GM21447 (cell line): ENCODE results near the gene TCEAL8.
A peak's percentile ranks its signal among the peaks of the same experiment; 100 is the strongest.
"Not testable (repeated sequence)": the region's sequence is repeated elsewhere in the genome, so short reads cannot be mapped to it uniquely, and the experiment has no call there.

Source experiments
- ATAC-seq: cut with Tn5 transposase; IDR thresholded peaks from one replicate; pipeline ENCODE4 v1.9.1; 2021; ENCODE audit not compliant: unreplicated experiment

TCEAL8 gene, protein sequence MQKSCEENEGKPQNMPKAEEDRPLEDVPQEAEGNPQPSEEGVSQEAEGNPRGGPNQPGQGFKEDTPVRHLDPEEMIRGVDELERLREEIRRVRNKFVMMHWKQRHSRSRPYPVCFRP

DNA sequence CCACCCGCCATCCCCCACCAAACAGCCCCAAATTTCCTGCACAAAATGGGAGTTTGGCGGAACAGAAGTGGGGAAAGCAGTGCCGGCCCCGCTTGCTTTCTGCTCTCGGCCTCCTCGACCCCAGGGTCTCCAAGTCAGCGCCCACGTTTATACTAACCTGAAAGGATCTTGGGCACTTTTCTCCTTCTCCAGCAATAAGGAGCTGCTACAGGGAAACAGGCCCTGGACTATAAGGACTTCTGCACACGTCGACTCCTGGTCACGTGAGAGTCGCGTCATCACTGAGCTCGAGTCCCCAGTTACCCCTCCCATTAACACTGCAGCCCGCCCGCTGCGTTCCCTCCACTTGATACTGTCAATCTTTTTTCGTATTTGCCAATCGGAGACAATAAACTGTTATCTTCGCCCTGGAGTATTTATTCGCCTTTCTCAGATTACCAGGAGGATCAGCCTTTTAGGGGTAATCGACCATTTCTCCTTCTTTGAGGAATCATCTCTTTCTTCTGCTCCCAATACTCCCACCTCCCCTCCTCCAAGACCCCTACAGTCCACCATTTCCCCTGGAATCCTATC is at the start of gene TCEAL8:
TSS of gene TCEAL8 (minus strand) at position 235 of the 573 bp plus-strand sequence. CDS start 1,176 bp downstream, outside the sequence.
- peak; percentile 95 for ATAC-seq

GRCh38 chrX:103304705-103305104 is 49.8 kb upstream of the TCEAL8 start:
- no peak for ATAC-seq

DNA sequence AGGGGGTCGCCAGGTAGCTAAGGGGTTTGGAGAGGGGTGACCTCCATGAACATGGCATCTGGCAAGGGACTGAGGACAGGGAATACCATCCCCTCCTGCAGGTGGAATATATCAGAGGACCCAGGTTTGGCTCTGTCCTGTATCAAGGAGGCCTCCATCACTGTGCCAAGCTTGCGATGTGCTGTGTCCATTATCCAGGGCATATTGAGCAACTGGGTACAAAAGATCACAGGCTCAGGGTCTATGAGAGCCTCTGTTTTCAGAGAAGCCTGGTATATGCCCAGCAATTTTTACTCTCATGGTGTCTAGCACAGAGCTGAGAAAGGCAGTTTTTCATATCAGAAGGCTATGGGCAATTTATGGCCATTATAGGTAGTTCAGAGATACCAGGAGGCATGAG is 38.2 kb upstream of the TCEAL8 start:
- no peak for ATAC-seq

- no peak for ATAC-seq
Observed at GRCh38 chrX:103279624-103280023, 24.7 kb upstream of the TCEAL8 start.

- ATAC-seq = no peak
Observed at GRCh38 chrX:103276581-103277002, 21.6 kb upstream of the TCEAL8 start, which contains the start of gene TCEAL5. TCEAL5 (minus strand) TSS chrX:103276750; CDS start chrX:103274563, 2,187 bp downstream.

DNA sequence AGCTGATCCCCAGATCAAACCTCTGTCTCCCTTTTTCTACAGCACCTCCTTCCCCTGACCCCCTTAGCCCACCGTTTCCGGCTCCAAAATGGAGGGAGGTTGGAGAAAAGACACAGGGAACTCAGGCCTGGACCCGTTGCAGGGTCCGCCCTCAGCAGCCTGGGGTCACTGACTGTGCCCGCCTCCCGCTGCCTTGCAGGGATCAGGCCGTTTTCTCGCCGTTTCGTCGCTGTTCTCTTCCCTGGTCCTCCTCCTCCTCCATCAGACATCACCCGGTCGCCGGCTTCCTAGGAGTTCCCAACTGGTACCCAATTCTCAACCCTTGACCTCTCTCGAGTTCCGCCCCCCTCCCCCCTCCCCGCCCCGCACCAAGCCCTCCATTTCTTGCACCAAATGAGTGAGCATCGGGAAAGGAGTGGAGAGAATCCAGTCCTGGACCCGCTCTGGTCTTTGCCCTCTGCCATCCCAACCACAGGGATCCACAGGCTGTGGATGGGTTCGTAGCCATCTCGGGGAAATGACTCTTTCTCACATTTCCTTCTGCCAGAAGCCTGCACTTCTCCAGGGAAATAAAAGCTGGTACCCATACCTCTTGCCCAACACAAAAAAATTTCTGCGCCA is 21.1 kb upstream of the TCEAL8 start:
- no peak for ATAC-seq

DNA sequence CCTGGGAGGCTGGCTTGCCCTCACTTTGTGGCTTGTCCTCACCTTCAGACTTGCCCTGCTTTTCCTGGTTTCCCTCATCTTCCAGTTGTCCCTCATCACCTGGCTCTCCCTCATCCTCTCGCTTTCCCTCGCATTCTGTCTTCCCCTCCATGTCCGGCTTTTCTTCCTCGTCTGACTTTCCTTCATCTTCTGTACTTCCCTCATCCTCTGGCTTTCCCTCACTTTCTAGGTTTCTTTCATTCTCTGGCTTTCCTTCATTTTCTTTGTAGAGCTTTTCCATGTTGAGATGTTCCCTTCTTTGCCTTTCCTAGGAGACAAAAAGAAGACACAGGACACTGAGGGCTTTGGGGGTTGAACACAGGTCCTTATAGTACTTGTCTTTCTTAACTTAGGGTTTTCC is 19.3 kb upstream of the TCEAL8 start:
- no peak for ATAC-seq

DNA sequence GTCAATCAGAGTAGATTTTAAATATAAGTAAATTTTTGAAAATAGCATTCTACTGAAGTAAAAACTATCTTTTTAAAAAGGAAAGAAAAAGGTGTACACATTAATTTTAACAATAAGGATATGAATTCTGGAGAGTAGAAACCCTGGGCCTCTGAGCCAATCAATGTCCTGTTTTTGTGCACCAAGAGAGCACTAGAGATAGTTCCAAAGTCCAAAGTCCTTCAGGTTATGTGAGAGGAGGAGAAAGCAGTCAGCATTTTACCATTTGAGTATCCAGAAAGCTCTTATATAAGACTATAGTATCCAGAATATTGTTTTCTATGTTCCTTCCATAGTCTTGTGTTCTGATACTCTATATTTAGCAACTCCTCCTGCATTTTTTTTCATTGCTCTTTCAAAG is 3.3 kb upstream of the TCEAL8 start:
- ATAC-seq = no peak

GRCh38 chrX:103256651-103257050 is 1.7 kb upstream of the TCEAL8 start:
- no peak for ATAC-seq

- ATAC-seq = peak; percentile 72
Observed at GRCh38 chrX:103254171-103254824, 657 bp downstream of the TCEAL8 start.

DNA sequence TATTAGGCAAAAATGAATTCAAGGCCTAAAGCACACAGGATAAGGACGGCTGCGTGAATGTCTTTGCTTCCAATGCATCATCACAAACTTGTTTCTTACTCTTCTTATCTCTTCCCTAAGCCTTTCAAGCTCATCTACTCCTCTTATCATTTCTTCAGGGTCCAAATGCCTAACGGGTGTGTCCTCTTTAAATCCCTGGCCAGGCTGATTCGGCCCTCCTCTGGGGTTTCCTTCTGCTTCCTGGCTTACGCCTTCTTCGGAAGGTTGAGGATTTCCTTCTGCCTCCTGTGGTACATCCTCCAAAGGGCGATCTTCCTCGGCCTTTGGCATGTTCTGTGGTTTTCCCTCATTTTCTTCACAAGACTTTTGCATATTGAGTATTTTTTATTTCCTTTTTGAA is 1.3 kb downstream of the TCEAL8 start:
- ATAC-seq = no peak

GRCh38 chrX:103250977-103251376 is 4.0 kb downstream of the TCEAL8 start:
- ATAC-seq = no peak

DNA sequence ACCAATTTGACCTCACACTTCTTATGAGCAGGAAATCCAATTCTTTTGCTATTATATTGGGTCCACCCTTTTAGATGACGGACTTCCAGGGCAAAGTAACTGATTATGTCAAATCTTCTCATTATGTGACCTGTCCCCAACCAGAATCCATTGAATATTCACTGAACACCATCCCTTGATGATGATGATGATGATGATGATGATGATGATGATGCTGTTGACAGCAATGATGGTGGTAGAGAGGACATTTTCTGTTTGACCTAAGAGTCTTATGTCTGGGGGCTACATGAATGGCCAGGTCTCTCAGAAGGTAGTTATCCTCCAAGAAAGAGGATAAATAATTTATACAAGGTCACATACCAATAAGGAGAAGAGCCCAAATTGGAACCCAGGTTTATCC is 5.2 kb downstream of the TCEAL8 start:
- no peak for ATAC-seq

DNA sequence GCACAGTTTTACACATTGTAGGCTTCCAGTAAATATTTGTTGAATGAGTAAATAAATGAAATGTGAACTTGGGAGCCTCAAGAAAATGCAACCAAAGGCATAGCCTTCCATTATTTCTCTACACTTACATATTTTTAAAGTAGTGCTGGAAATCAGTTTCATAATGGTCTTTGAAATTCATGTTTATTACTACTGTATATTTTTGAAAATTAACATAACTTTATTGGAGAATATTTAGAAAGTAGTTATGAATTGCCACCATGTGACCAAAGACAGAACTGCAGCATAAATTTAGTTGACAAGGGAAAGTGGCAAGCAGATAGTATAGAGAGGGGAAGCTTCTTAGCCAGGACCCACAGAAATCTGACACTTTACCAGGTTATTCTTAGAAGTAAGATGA is 6.4 kb downstream of the TCEAL8 start:
- no peak for ATAC-seq

GRCh38 chrX:103240155-103240554 is 14.8 kb downstream of the TCEAL8 start:
- ATAC-seq = no peak

DNA sequence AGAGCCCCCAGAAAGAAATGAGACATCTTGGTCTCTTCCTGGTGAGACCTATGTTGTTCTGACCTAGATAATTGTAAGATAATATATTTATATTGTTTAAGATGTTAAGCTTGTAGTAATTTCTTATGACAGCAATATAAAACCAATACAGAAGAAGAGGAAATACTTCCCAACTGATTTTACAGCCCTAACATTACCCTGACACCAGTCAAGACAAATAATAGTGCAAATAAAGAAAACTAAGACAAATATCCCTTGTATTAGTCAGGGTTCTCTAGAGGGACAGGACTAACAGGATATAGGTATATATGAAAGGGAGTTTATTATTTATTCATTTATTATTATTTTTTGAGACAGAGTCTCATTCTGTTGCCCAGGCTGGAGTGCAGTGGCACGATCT is 18.7 kb downstream of the TCEAL8 start:
- ATAC-seq = no peak

DNA sequence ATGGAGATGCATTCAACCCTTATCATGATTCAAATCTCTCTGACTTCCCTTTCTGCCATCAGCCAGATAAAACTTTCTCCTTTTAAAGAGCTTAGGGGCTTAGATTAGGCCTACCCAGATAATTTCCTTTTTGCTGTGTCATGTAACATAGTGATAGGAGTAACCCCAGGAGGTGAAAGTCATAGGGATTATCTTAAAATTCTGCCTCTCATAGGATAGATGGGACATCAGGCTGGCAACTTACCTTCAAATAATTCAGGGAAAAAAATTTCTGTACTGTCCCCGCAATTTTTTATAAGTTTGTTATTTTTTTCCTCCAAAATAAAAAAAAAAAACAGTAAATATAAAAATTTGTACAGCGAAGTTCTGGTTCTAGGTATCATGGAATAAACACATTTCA is 19.3 kb downstream of the TCEAL8 start:
- ATAC-seq = not testable (repeated sequence)

DNA sequence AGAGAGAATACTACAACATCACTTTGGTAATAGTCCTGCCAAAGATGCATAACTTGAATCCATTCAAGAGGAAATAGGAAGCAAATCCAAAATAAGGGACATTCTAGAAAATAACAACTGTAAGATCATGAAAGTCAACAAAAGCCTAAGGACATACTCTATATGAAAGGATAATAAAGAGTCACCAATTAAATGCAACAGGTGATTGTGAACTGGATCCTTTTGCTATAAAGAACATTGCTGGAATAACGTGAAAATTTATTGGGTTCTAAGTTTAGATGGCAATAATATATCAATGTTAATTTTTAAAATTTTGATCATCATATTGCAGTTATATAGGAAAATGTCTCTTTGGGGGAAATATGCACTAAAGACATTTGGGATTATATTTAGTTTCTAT is 20.1 kb downstream of the TCEAL8 start:
- no peak for ATAC-seq

- ATAC-seq = no peak
Observed at GRCh38 chrX:103233263-103233662, 21.7 kb downstream of the TCEAL8 start.

DNA sequence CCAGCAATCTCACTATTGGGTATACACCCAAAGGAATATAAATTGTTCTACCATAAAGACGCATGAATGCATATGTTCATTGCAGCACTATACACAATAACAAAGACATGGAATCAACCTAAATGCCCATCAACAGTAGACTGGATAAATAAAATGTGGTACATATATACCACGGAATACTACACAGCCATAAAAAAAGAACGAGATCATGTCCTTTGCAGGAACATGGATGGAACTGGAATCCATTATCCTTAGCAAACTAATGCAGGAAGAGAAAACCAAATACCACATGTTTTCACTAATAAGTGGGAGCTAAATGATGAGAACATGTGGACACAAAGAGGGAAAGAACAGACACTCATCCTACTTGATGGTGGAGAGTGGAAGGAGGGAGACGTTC is 29.0 kb downstream of the TCEAL8 start:
- not testable (repeated sequence) for ATAC-seq

GRCh38 chrX:103220511-103221323 is 34.2 kb downstream of the TCEAL8 start:
- ATAC-seq = no peak
